Measurements from ENCODE around the gene SPATA13. TPM values are rescaled to one million over a fixed set of nuclear protein-coding genes. Genes with fewer than 3 reads are reported as not detected.

Gene SPATA13
- total RNA-seq, 1 donor from 2014 or later, result 8.4 TPM

GRCh38 chr13:24242100-24242499 lies 81.6 kb downstream of the SPATA13 start:
- Histone ChIP-seq H3K4me1 (no peaks in the 10 kb centered on the region), H3K9me3 (replicated peaks) (no peaks in the 10 kb centered on the region), H3K27ac (replicated peaks) (no peak overlapping the region), H3K27me3 (ENCODE audit: low read depth) (no peaks in the 10 kb centered on the region), H3K36me3 (no peaks in the 10 kb centered on the region), H3K4me3 (no peak overlapping the region)
- no peak for TF ChIP-seq CTCF (IDR thresholded peaks at IDR 0.05; ENCODE audit: borderline replicate concordance)
- DNase-seq, result no peak
- intact Hi-C loops (cut with micrococcal nuclease), result no loop called here

- no peaks in the 10 kb centered on the region for H3K4me1 ChIP-seq
- intact Hi-C loops (cut with micrococcal nuclease), result no loop called here
- DNase-seq, result no peak
- H3K4me3 ChIP-seq, result no peak overlapping the region
- no peak for TF ChIP-seq CTCF (IDR thresholded peaks at IDR 0.05; ENCODE audit: borderline replicate concordance)
- H3K36me3 ChIP-seq, result no peaks in the 10 kb centered on the region
- H3K27me3 ChIP-seq (ENCODE audit: low read depth), result no peaks in the 10 kb centered on the region
- H3K27ac ChIP-seq (replicated peaks), result no peak overlapping the region
- H3K9me3 ChIP-seq (replicated peaks), result no peaks in the 10 kb centered on the region
Observed at GRCh38 chr13:24243302-24243701, 82.8 kb downstream of the SPATA13 start.

DNA sequence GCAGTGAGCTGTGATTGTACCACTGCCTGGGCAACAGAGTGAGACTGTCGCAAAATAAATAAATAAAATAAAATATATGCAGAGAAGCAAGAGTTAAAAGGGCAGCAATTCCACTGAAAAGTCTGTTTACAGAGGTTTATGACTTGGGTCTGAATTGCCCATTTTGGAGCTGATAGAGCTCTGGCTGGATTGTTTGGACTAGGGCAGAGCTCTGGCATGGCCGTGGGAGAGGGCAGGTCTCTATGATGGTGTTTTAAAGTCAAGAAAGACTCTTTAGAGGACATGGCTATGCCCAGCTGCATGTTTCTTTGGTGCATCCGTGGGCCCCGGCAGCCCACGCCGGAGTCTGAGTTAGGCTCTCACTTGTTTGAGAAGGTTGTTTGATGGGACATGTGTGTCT lies 84.3 kb downstream of the SPATA13 start:
- Histone ChIP-seq H3K36me3 (no peaks in the 10 kb centered on the region), H3K4me1 (no peaks in the 10 kb centered on the region), H3K9me3 (replicated peaks) (no peaks in the 10 kb centered on the region), H3K27ac (replicated peaks) (no peak overlapping the region), H3K27me3 (ENCODE audit: low read depth) (no peaks in the 10 kb centered on the region), H3K4me3 (no peak overlapping the region)
- TF ChIP-seq CTCF (IDR thresholded peaks at IDR 0.05; ENCODE audit: borderline replicate concordance), result no peak
- DNase-seq, result no peak
- intact Hi-C loops (cut with micrococcal nuclease), result no loop called here

GRCh38 chr13:24247016-24247415 lies 86.5 kb downstream of the SPATA13 start:
- no peaks in the 10 kb centered on the region for H3K27me3 ChIP-seq (ENCODE audit: low read depth)
- intact Hi-C loops (cut with micrococcal nuclease), result no loop called here
- H3K27ac ChIP-seq (replicated peaks), result no peak overlapping the region
- peaks cover 9% of the 10 kb centered on the region for H3K36me3 ChIP-seq
- no peaks in the 10 kb centered on the region for H3K4me1 ChIP-seq
- no peaks in the 10 kb centered on the region for H3K9me3 ChIP-seq (replicated peaks)
- H3K4me3 ChIP-seq, result no peak overlapping the region
- DNase-seq, result no peak
- TF ChIP-seq CTCF (IDR thresholded peaks at IDR 0.05; ENCODE audit: borderline replicate concordance), result no peak

- no peak for TF ChIP-seq CTCF (IDR thresholded peaks at IDR 0.05; ENCODE audit: borderline replicate concordance)
- Histone ChIP-seq H3K27me3 (ENCODE audit: low read depth) (no peaks in the 10 kb centered on the region), H3K36me3 (peaks cover 16% of the 10 kb centered on the region), H3K27ac (replicated peaks) (no peak overlapping the region), H3K9me3 (replicated peaks) (no peaks in the 10 kb centered on the region), H3K4me3 (no peak overlapping the region), H3K4me1 (peaks cover 5% of the 10 kb centered on the region)
- intact Hi-C loops (cut with micrococcal nuclease), result no loop called here
- DNase-seq, result no peak
Observed at GRCh38 chr13:24249624-24250023, 89.1 kb downstream of the SPATA13 start.

Data from left ventricle myocardium inferior (tissue), 1 donor.